Breast epithelium (tissue), 4 donors: ENCODE results near the gene CTTN. TPM values are rescaled to one million over a fixed set of nuclear protein-coding genes. Genes with fewer than 3 reads are reported as not detected.

Experiments
- DNase-seq, 2 donors: peaks; one replicate each; pipeline ENCODE4 v3.0.0-alpha.2; 2019; ENCODE audit warnings: low spot score in 2 of 2
- H3K27ac ChIP-seq, 2 donors: fragments of 200-600 bp; sonication (generic) in 1 of 2; one replicate each; pipeline ENCODE4 v1.5.1; 2016 to 2019; ENCODE audit warnings: mild to moderate bottlenecking in 1 of 2
- H3K27me3 ChIP-seq, 2 donors: fragments of 200-600 bp; sonication (generic) in 1 of 2; one replicate each; pipeline versions ENCODE4 v1.5.1 to v1.6.0; 2017 to 2019; ENCODE audit warnings: control low read depth in 1 of 2, mild to moderate bottlenecking in 1 of 2
- H3K36me3 ChIP-seq: fragments of 200-600 bp; one replicate; pipeline ENCODE4 v1.5.1; 2019
- H3K4me1 ChIP-seq, 2 donors: fragments of 200-600 bp; sonication (generic); one replicate each; pipeline ENCODE4 v1.5.1; 2016 to 2019; ENCODE audit warnings: control low read depth in 1 of 2
- H3K4me3 ChIP-seq, 3 donors: fragments of 200-600 bp; sonication (generic); 1 replicate in 2 of 3; 2 replicates in 1 of 3; pipeline ENCODE4 v1.5.1; 2016 to 2019; ENCODE audit warnings: mild to moderate bottlenecking in 3 of 3, moderate library complexity in 2 of 3
- H3K9me3 ChIP-seq, 2 donors: fragments of 200-600 bp; sonication (generic) in 1 of 2; one replicate each; pipeline ENCODE4 v1.5.1; 2016 to 2019; ENCODE audit warnings: control low read depth in 1 of 2
- POLR2A ChIP-seq: fragments of 450-650 bp; IDR thresholded peaks from one replicate; pipeline ENCODE4 v1.6.1; 2016; ENCODE audit warnings: antibody characterized with exemption, mild to moderate bottlenecking, moderate library complexity
- POLR2AphosphoS5 ChIP-seq, 3 donors: sonication (generic); formaldehyde crosslinking; IDR thresholded peaks; one replicate each; pipeline ENCODE4 v1.6.1; 2017; ENCODE audit warnings: antibody characterized with exemption in 3 of 3
- intact Hi-C: fragments of 100-400 bp; cut with DNase I; formaldehyde crosslinking; loops from one replicate; pipeline ENCODE4 v1.15.1; 2023; ENCODE audit warnings: low total_unique reads
- total RNA-seq, 3 donors: library from RNA; depleted of rRNA; stranded (reverse); fragments of >200 nt; gene quantifications; one replicate each; pipeline ENCODE4 v1.1.0, GENCODE V29; 2016
- TF ChIP-seq, protein P1 (sequence below), 3 donors: fragments of 450-650 bp; IDR thresholded peaks; one replicate each; pipeline ENCODE4 v1.5.1; 2016 to 2017; ENCODE audit warnings: antibody characterized with exemption in 3 of 3, mild to moderate bottlenecking in 3 of 3, moderate library complexity in 3 of 3

The CTTN gene
- total RNA-seq, 3 donors from 2014 or later: 283 to 306 (median 285) TPM

DNA sequence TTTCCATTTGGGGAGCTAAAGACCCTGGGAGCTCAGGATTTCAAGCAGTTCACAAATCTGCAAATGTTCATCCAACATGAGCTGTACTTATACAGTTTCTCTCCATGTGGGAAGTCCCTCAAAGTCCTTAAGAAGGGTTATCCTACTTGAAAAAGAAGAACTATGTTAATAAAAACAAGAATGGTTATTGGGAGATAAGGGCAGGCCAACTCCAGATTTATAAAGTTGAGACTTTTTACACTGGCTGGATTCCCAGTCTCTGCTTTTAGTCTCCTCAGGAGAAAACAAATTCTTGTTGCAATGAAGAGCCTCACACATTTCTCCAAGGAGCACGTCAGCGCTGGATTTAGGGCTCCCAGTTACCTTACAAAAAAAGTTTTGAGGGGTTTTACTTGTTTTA lies 34.2 kb upstream of the CTTN start:
- intact Hi-C loops: no loop called here
- TF ChIP-seq, protein P1, sequence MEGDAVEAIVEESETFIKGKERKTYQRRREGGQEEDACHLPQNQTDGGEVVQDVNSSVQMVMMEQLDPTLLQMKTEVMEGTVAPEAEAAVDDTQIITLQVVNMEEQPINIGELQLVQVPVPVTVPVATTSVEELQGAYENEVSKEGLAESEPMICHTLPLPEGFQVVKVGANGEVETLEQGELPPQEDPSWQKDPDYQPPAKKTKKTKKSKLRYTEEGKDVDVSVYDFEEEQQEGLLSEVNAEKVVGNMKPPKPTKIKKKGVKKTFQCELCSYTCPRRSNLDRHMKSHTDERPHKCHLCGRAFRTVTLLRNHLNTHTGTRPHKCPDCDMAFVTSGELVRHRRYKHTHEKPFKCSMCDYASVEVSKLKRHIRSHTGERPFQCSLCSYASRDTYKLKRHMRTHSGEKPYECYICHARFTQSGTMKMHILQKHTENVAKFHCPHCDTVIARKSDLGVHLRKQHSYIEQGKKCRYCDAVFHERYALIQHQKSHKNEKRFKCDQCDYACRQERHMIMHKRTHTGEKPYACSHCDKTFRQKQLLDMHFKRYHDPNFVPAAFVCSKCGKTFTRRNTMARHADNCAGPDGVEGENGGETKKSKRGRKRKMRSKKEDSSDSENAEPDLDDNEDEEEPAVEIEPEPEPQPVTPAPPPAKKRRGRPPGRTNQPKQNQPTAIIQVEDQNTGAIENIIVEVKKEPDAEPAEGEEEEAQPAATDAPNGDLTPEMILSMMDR (IDR thresholded peaks at IDR 0.05): no peak
- no peak for TF ChIP-seq POLR2AphosphoS5 (IDR thresholded peaks at IDR 0.05)
- no peak for TF ChIP-seq POLR2A
- H3K4me3 ChIP-seq: no peak overlapping the region
- peaks cover 12% of the 10 kb centered on the region for H3K36me3 ChIP-seq
- DNase-seq: peak in 1 of 2 donors; percentile 6
- no peaks in the 10 kb centered on the region for H3K27me3 ChIP-seq
- H3K27ac ChIP-seq: no peak overlapping the region
- H3K4me1 ChIP-seq: no peaks in the 10 kb centered on the region
- no peaks in the 10 kb centered on the region for H3K9me3 ChIP-seq

DNA sequence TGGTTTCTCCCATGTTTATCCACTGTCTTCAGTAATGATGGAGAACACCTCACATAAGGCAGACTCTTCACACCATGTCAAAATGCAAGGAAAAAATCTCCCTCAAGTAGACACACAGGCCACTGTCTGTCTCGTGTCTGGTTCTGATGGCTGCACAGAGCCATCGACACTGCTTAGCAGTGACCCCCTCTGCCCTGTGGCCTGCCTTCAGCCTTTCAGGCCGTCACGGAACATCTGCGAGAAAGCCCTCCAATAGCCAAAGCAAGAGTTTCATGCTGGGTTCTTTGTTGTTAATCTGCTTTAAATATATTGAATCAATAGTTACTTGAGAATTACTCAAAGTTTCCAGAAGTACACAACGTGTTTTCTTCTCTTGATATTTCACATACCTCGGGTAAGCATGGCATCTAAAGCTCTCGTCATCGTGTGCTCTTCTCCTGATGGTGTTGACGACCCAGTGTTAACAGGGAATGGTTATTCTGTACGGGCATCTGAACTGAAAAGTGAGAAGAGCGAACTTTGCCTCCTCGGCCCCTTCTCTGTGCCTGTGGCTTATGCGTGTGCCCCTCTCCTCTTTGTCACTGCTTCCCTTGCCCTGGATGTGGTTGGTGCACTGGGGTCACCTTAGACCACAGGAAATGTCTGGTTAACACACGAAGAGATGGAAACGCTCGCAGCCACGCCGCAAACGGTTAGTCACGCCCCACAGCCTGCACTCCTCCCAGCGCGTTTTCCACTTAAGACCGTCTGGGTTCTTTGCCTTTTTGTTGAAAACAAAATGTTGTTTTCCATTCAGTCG lies 33.4 kb upstream of the CTTN start:
- H3K27me3 ChIP-seq: no peaks in the 10 kb centered on the region
- H3K9me3 ChIP-seq: no peaks in the 10 kb centered on the region
- TF ChIP-seq POLR2AphosphoS5 (IDR thresholded peaks at IDR 0.05) (no peak), POLR2A (no peak)
- TF ChIP-seq, protein P1 (IDR thresholded peaks at IDR 0.05): no peak
- no peak overlapping the region for H3K4me3 ChIP-seq
- peak in 1 of 2 donors; percentile 2 for DNase-seq
- intact Hi-C loops: no loop called here
- H3K27ac ChIP-seq: no peak overlapping the region
- no peaks in the 10 kb centered on the region for H3K4me1 ChIP-seq
- peaks cover 12% of the 10 kb centered on the region for H3K36me3 ChIP-seq

DNA sequence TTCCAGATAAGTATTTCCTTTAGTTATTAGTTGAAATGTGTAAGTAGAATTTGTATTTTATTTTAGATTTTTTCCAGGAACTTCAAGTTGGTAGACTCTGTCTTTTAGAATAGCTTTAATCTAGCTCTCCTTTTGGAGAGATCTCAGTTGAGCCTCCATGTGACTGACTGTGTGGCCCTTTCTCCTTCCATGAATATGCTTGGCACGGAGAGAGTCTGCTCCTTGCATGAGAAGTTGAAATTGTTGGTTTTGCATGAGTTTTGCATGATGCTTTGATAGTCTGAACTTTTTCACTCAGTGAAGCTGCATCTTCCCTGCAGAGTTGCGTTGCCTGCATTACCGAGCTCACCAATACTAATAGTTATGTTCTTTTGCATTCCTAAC lies 32.8 kb upstream of the CTTN start:
- Histone ChIP-seq H3K36me3 (peaks cover 12% of the 10 kb centered on the region), H3K4me3 (no peak overlapping the region), H3K27ac (no peak overlapping the region), H3K4me1 (no peaks in the 10 kb centered on the region), H3K27me3 (no peaks in the 10 kb centered on the region), H3K9me3 (no peaks in the 10 kb centered on the region)
- DNase-seq: peak in 1 of 2 donors; percentile 2
- intact Hi-C loops: no loop called here
- TF ChIP-seq POLR2AphosphoS5 (IDR thresholded peaks at IDR 0.05) (no peak), POLR2A (no peak)
- TF ChIP-seq, protein P1 (IDR thresholded peaks at IDR 0.05): no peak

DNA sequence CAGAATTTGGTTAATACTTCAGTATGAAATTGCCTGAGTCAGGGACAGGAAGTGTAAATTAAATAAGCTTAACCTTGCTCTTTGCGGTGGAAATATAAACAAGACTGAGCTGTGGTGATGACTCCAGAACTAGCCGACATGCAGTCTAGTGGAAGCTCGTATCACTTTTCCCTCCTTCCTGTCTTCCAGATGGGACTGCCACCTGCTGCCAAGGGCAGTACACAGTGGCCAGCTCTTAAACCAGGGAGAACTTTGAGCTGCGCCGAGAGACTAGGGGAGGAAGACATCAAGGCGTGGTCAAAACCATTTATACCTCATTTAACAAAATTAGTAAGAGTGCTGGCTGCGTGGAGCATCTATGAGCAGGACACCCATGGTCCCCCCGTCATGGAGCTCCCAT lies 31.3 kb upstream of the CTTN start:
- no peak overlapping the region for H3K4me3 ChIP-seq
- H3K27me3 ChIP-seq: no peaks in the 10 kb centered on the region
- no peak for TF ChIP-seq POLR2A
- TF ChIP-seq POLR2AphosphoS5 (IDR thresholded peaks at IDR 0.05): no peak
- TF ChIP-seq, protein P1 (IDR thresholded peaks at IDR 0.05): no peak
- no peaks in the 10 kb centered on the region for H3K9me3 ChIP-seq
- intact Hi-C loops: no loop called here
- DNase-seq: peak in 1 of 2 donors; percentile 11
- no peak overlapping the region for H3K27ac ChIP-seq
- H3K36me3 ChIP-seq: peaks cover 12% of the 10 kb centered on the region
- no peaks in the 10 kb centered on the region for H3K4me1 ChIP-seq

DNA sequence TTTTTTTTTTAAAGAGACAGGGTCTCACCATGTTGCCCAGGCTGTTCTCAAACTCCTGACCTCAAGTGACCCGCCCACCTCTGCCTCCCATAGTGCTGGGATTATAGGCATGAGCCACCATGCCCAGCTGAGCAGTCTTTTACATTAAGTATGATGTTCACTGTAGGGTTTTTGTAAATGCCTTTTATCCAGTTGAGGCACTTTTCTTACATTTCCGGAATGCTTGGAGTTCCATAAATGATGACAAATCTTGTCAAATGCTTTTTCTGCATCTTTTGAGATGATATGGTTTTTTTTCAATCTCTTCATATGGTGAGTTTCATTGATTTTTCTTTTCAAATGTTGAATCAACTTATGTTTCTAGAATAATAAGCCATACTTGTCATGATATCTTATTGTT lies 29.4 kb upstream of the CTTN start:
- TF ChIP-seq, protein P1 (IDR thresholded peaks at IDR 0.05): no peak
- TF ChIP-seq POLR2AphosphoS5 (IDR thresholded peaks at IDR 0.05) (no peak), POLR2A (no peak)
- H3K36me3 ChIP-seq: no peaks in the 10 kb centered on the region
- DNase-seq: peak in 1 of 2 donors; percentile 4

More for the DNA sequence above, 29.4 kb upstream of the CTTN start:
- Histone ChIP-seq H3K27ac (no peak overlapping the region), H3K9me3 (no peaks in the 10 kb centered on the region), H3K27me3 (no peaks in the 10 kb centered on the region), H3K4me1 (no peaks in the 10 kb centered on the region), H3K4me3 (no peak overlapping the region)
- intact Hi-C loops: no loop called here
